Stimulated activated naive B cell treated with anti-CD40 and anti-IgM and Interleukin-4, amounts not matched to agents 10 μg/mL and 1 μg/mL and 100 μg/mL, for 72 hours (primary cell): ENCODE data around the gene FHIT.

Source experiments
- ATAC-seq, 2 donors: fragments of 150-1000 bp; cut with Tn5 transposase; replicated peaks; 2 replicates each; pipeline ENCODE4 v1.10.0; 2021; ENCODE audit warnings: moderate library complexity in 1 of 2
- DNase-seq: peaks from one replicate; pipeline ENCODE4 v3.0.0; 2021
- H3K27ac Mint-ChIP-seq: one replicate; pipeline ENCODE4 v1.8.0; 2022; ENCODE audit warnings: mild to moderate bottlenecking, mixed read lengths
- H3K27me3 Mint-ChIP-seq, 2 donors: one replicate each; pipeline ENCODE4 v1.8.0; 2022; ENCODE audit warnings: mixed read lengths in 2 of 2
- H3K36me3 Mint-ChIP-seq, 2 donors: one replicate each; pipeline ENCODE4 v1.8.0; 2022; ENCODE audit warnings: mixed read lengths in 2 of 2, mild to moderate bottlenecking in 1 of 2
- H3K4me1 Mint-ChIP-seq, 2 donors: one replicate each; pipeline ENCODE4 v1.8.0; 2022; ENCODE audit warnings: mixed read lengths in 2 of 2, mild to moderate bottlenecking in 1 of 2
- H3K4me3 Mint-ChIP-seq, 2 donors: one replicate each; pipeline ENCODE4 v1.8.0; 2022; ENCODE audit warnings: mild to moderate bottlenecking in 2 of 2, mixed read lengths in 2 of 2, moderate library complexity in 1 of 2
- H3K9me3 Mint-ChIP-seq, 2 donors: one replicate each; pipeline ENCODE4 v1.8.0; 2022; ENCODE audit warnings: mixed read lengths in 2 of 2, mild to moderate bottlenecking in 1 of 2

Gene FHIT

GRCh38 chr3:60461267-60461666 is 790.0 kb downstream of the FHIT start:
- peaks cover 7 to 11% of the 10 kb centered on the region in 2 donors for H3K9me3 Mint-ChIP-seq
- ATAC-seq (no peak), DNase-seq (no peak)
- no peak overlapping the region for H3K27ac Mint-ChIP-seq
- no peaks in the 10 kb centered on the region for H3K36me3 Mint-ChIP-seq
- no peak overlapping the region for H3K4me3 Mint-ChIP-seq
- peaks cover 0 to 3% of the 10 kb centered on the region in 2 donors for H3K4me1 Mint-ChIP-seq
- H3K27me3 Mint-ChIP-seq: no peaks in the 10 kb centered on the region

- DNase-seq (no peak), ATAC-seq (peak in 1 of 2 donors; percentile 31)
- peaks cover 0 to 2% of the 10 kb centered on the region in 2 donors for H3K9me3 Mint-ChIP-seq
- H3K4me1 Mint-ChIP-seq: peaks cover 0 to 5% of the 10 kb centered on the region in 2 donors
- H3K27me3 Mint-ChIP-seq: no peaks in the 10 kb centered on the region
- H3K36me3 Mint-ChIP-seq: no peaks in the 10 kb centered on the region
- H3K4me3 Mint-ChIP-seq: no peak overlapping the region
- no peak overlapping the region for H3K27ac Mint-ChIP-seq
These were observed 795.1 kb downstream of the FHIT start for GRCh38 chr3:60456180-60456579.

GRCh38 chr3:60453326-60453725 is 797.9 kb downstream of the FHIT start:
- DNase-seq (no peak), ATAC-seq (no peak)
- peaks cover 0 to 2% of the 10 kb centered on the region in 2 donors for H3K9me3 Mint-ChIP-seq
- H3K4me3 Mint-ChIP-seq: no peak overlapping the region
- H3K36me3 Mint-ChIP-seq: no peaks in the 10 kb centered on the region
- no peaks in the 10 kb centered on the region for H3K27me3 Mint-ChIP-seq
- H3K27ac Mint-ChIP-seq: no peak overlapping the region
- peaks cover 0 to 5% of the 10 kb centered on the region in 2 donors for H3K4me1 Mint-ChIP-seq

- DNase-seq (no peak), ATAC-seq (no peak)
- Mint-ChIP-seq H3K4me1 (no peaks in the 10 kb centered on the region), H3K36me3 (no peaks in the 10 kb centered on the region), H3K9me3 (no peaks in the 10 kb centered on the region), H3K27ac (no peak overlapping the region), H3K4me3 (no peak overlapping the region), H3K27me3 (no peaks in the 10 kb centered on the region)
These were observed 802.6 kb downstream of the FHIT start for GRCh38 chr3:60448696-60449095.

GRCh38 chr3:60445446-60445845 is 805.8 kb downstream of the FHIT start:
- H3K9me3 Mint-ChIP-seq: peaks cover 0 to 3% of the 10 kb centered on the region in 2 donors
- DNase-seq: no peak

GRCh38 chr3:60444898-60445437 is 806.3 kb downstream of the FHIT start:
- no peak overlapping the region for H3K4me3 Mint-ChIP-seq
- DNase-seq (no peak), ATAC-seq (no peak)
- no peak overlapping the region for H3K27ac Mint-ChIP-seq
- H3K4me1 Mint-ChIP-seq: no peaks in the 10 kb centered on the region
- H3K36me3 Mint-ChIP-seq: peaks cover 0 to 4% of the 10 kb centered on the region in 2 donors
- H3K27me3 Mint-ChIP-seq: no peaks in the 10 kb centered on the region
- peaks cover 0 to 3% of the 10 kb centered on the region in 2 donors for H3K9me3 Mint-ChIP-seq

More at GRCh38 chr3:60445446-60445845, 805.8 kb downstream of the FHIT start:
- H3K36me3 Mint-ChIP-seq: peaks cover 0 to 4% of the 10 kb centered on the region in 2 donors
- no peak for ATAC-seq
- peak overlapping the region; percentile 42 for H3K27ac Mint-ChIP-seq
- H3K4me1 Mint-ChIP-seq: no peaks in the 10 kb centered on the region
- no peaks in the 10 kb centered on the region for H3K27me3 Mint-ChIP-seq
- no peak overlapping the region for H3K4me3 Mint-ChIP-seq

GRCh38 chr3:60440869-60441268 is 810.4 kb downstream of the FHIT start:
- DNase-seq: no peak
- Mint-ChIP-seq H3K4me1 (no peaks in the 10 kb centered on the region), H3K27ac (no peak overlapping the region), H3K9me3 (peaks cover 0 to 3% of the 10 kb centered on the region in 2 donors), H3K27me3 (no peaks in the 10 kb centered on the region), H3K36me3 (peaks cover 0 to 4% of the 10 kb centered on the region in 2 donors), H3K4me3 (no peak overlapping the region)
- ATAC-seq: no peak

- Mint-ChIP-seq H3K9me3 (no peaks in the 10 kb centered on the region), H3K36me3 (no peaks in the 10 kb centered on the region), H3K4me3 (no peak overlapping the region), H3K27ac (no peak overlapping the region), H3K27me3 (no peaks in the 10 kb centered on the region), H3K4me1 (peaks cover 0 to 7% of the 10 kb centered on the region in 2 donors)
- DNase-seq: no peak
- no peak for ATAC-seq
These were observed 815.2 kb downstream of the FHIT start for GRCh38 chr3:60435941-60436650.

GRCh38 chr3:60434950-60435349 is 816.3 kb downstream of the FHIT start:
- no peak overlapping the region for H3K4me3 Mint-ChIP-seq
- DNase-seq (no peak), ATAC-seq (no peak)
- peaks cover 2 to 14% of the 10 kb centered on the region in 2 donors for H3K4me1 Mint-ChIP-seq
- H3K9me3 Mint-ChIP-seq: no peaks in the 10 kb centered on the region
- H3K27ac Mint-ChIP-seq: no peak overlapping the region
- H3K36me3 Mint-ChIP-seq: no peaks in the 10 kb centered on the region
- no peaks in the 10 kb centered on the region for H3K27me3 Mint-ChIP-seq

GRCh38 chr3:60434323-60434722 is 816.9 kb downstream of the FHIT start:
- no peak for DNase-seq
- Mint-ChIP-seq H3K4me3 (no peak overlapping the region), H3K27me3 (no peaks in the 10 kb centered on the region), H3K36me3 (no peaks in the 10 kb centered on the region), H3K4me1 (peaks cover 2 to 14% of the 10 kb centered on the region in 2 donors), H3K27ac (no peak overlapping the region), H3K9me3 (no peaks in the 10 kb centered on the region)
- ATAC-seq: no peak

- Mint-ChIP-seq H3K4me3 (no peak overlapping the region), H3K36me3 (no peaks in the 10 kb centered on the region), H3K27ac (no peak overlapping the region), H3K9me3 (no peaks in the 10 kb centered on the region), H3K4me1 (peaks cover 2 to 14% of the 10 kb centered on the region in 2 donors), H3K27me3 (no peaks in the 10 kb centered on the region)
- DNase-seq (no peak), ATAC-seq (no peak)
These were observed 819.7 kb downstream of the FHIT start for GRCh38 chr3:60431599-60431958.

GRCh38 chr3:60430205-60430604 is 821.0 kb downstream of the FHIT start:
- no peaks in the 10 kb centered on the region for H3K36me3 Mint-ChIP-seq
- no peak overlapping the region for H3K27ac Mint-ChIP-seq
- no peaks in the 10 kb centered on the region for H3K9me3 Mint-ChIP-seq
- no peak overlapping the region for H3K4me3 Mint-ChIP-seq
- no peaks in the 10 kb centered on the region for H3K27me3 Mint-ChIP-seq
- DNase-seq (no peak), ATAC-seq (no peak)
- H3K4me1 Mint-ChIP-seq: peaks cover 2 to 14% of the 10 kb centered on the region in 2 donors

GRCh38 chr3:60427109-60427508 is 824.1 kb downstream of the FHIT start:
- Mint-ChIP-seq H3K27me3 (no peaks in the 10 kb centered on the region), H3K36me3 (no peaks in the 10 kb centered on the region), H3K4me1 (peaks cover 2 to 14% of the 10 kb centered on the region in 2 donors), H3K9me3 (no peaks in the 10 kb centered on the region), H3K27ac (no peak overlapping the region), H3K4me3 (no peak overlapping the region)
- DNase-seq (no peak), ATAC-seq (no peak)

- H3K36me3 Mint-ChIP-seq: no peaks in the 10 kb centered on the region
- DNase-seq (no peak), ATAC-seq (no peak)
- H3K4me3 Mint-ChIP-seq: no peak overlapping the region
- no peak overlapping the region for H3K27ac Mint-ChIP-seq
- H3K27me3 Mint-ChIP-seq: no peaks in the 10 kb centered on the region
- H3K9me3 Mint-ChIP-seq: no peaks in the 10 kb centered on the region
- H3K4me1 Mint-ChIP-seq: no peaks in the 10 kb centered on the region
These were observed 826.3 kb downstream of the FHIT start for GRCh38 chr3:60424942-60425341.

- no peaks in the 10 kb centered on the region for H3K36me3 Mint-ChIP-seq
- H3K27me3 Mint-ChIP-seq: no peaks in the 10 kb centered on the region
- no peaks in the 10 kb centered on the region for H3K9me3 Mint-ChIP-seq
- peaks cover 0 to 7% of the 10 kb centered on the region in 2 donors for H3K4me1 Mint-ChIP-seq
- DNase-seq: no peak
- H3K4me3 Mint-ChIP-seq: no peak overlapping the region
- H3K27ac Mint-ChIP-seq: no peak overlapping the region
- no peak for ATAC-seq
These were observed 827.2 kb downstream of the FHIT start for GRCh38 chr3:60424034-60424433.
